Stimulated activated CD4-positive, alpha-beta T cell treated with anti-CD3 and anti-CD28 coated beads, Interleukin-1b, Interleukin-23, amount 100 ng/mL, for 24 hours (primary cell): ENCODE results near the gene SHISA4.
"Not testable (repeated sequence)": the region's sequence is repeated elsewhere in the genome, so short reads cannot be mapped to it uniquely, and the experiment has no call there.

ENCODE experiments used
- DNase-seq, 4 experiments: peaks; one replicate each; pipeline ENCODE4 v3.0.0-alpha.2; 2020; ENCODE audit warnings: low read depth in 4 of 4, low spot score in 1 of 4

Gene SHISA4

GRCh38 chr1:201898240-201898894, 9.7 kb downstream of the SHISA4 start:
- DNase-seq = no peak

GRCh38 chr1:201898992-201899391, 10.3 kb downstream of the SHISA4 start:
- no peak for DNase-seq

- no peak for DNase-seq
Measured at GRCh38 chr1:201899683-201900429, 11.2 kb downstream of the SHISA4 start.

DNA sequence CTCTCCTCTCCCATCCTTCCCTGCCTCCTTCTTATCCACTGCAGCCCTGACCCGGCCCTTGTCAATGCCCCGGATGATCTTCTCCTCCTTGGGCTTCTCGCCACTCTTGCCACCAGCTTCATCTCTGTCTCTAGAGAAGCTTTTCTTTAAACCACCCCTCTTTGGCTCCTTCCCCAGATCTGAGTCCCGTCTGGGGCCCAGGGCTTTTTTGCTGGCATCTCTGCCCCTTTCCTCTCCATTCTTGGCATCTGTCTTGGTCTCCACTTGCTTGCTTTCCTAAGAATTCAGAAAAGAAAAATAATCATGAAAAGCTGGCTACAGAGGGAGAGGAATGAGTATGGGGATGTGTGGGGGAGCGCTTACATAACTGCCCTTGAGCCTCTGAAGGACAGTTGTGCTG, 11.8 kb downstream of the SHISA4 start:
- no peak for DNase-seq

DNA sequence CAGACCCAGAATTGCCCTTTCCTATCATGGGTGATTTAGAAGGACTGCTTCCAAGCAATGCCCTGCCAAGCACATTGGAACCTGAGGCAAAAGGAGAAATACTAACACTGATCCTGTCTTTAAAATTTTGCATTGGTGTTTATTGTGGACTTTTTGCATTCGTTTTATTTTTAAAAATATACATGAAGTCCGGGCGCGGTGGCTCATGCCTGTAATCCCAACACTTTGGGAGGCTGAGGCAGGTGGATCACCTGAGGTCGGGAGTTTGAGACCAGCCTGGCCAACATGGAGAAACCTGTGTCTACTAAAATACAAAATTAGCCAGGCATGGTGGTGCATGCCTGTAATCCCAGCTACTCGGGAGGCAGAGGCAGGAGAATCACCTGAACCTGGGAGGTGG, 12.3 kb downstream of the SHISA4 start:
- DNase-seq = not testable (repeated sequence)

DNA sequence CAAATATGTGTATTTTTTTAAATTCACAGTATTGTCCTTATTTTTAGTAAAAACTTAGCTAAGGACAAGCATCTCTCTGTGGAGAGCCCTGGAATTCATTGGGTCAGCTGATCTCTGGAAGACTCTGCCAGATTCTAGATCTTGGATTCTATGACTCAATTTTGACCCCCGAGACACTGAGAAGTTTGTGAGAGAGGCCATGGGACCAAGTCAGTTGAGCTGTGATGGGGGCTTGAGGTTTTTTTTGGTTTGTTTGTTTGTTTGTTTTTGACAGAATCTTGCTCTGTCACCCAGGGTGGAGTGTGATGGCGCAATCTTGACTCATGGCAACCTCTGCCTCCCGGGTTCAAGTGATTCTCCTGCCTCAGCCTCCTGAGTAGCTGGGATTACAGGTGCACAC, 13.5 kb downstream of the SHISA4 start:
- no peak for DNase-seq

DNA sequence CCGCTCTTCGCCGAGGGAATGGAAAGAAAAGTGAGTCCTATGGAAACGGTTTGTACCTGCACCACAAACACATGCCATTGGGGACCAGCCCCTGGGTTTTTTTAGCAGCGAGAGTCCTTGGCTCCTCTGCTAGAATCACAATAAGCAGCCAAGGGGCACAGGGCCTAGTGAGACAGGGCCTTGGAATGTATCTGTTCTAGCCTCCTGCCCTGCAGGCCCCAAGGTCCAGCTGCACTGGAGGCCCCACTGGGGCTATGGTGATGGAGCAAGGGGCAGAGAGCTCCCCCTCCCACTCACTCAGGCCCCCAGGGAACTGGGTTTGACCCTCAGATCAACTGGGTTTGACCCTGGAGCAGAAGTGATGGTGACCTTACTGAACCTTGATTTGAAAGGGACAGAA, 14.4 kb downstream of the SHISA4 start:
- no peak for DNase-seq

DNA sequence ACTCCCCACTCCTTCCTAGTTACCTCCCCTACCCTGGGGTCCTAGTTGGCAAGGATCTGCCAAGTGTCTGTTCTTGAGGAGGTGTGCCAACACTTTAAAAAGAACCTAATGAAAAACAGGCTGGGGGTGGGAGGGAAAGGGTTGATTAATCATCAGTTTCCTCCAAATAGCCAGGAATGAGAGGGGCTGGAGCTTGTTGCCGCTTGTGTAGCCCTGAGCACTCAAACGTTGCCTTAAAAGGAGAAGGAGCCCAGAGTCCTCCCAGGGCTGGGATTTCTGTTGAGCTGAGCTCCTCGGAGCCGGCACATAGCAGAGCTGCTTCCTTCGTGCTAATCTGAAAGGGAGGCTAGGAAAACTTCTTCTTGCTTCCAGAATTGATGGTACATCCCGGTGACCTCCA, 15.9 kb downstream of the SHISA4 start:
- DNase-seq = no peak

- DNase-seq = no peak
Measured at GRCh38 chr1:201905234-201905890, 16.7 kb downstream of the SHISA4 start.

DNA sequence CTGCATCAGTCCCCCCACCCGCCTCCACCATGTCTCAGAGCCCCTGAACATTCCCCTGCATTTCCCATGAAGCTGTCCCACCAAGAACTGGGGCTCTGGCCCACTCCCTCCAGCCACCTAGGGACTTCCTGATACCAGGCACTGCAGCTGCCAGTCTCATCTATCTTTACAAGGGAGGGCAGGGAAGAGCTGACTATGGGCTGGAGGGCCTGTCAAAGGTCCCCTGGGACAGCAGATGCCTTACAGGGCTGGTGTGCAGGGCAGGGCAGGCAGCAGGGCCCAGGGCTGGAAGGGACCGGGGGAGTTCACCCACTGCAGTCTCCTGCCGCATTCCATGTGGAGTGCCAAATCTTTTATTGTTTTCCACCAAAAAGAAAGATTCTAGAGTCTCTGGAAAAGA, 17.6 kb downstream of the SHISA4 start:
- no peak for DNase-seq

- DNase-seq = no peak
Measured at GRCh38 chr1:201907621-201908020, 18.9 kb downstream of the SHISA4 start.

DNA sequence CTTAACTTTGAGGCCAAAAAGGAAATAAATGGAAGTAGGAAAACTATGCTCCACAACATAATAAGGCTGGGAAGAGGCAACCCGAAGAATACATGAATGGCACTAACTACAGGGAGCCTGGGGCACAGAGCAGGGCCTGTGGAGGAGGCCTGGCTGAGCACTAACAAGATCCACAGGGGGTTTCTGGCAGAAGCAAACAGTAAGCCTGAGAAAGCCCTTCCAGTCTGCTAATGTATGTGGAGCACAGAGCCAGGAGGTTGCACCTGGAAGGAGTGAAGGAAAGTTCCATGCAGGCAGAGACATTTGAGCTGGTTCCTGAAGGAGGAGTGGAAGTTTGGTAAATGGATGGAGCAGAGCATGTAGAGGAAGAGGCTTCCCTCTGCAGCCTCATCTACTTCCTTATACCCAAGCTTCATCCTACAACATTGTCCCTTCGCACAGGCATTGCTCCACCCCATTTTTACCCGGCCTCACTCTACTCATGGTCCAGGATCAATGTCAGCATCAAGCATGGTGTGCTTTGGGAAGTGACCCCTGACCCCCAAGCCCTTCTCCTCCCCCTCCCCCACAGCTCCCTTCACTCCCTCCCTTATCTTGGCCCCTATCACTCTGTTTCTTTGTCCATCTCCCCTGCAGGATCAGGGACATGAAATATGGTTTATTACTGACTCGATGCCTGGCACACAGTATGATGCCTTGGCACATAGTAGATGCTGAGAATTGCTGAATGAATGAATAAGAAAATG, 23.3 kb downstream of the SHISA4 start:
- no peak for DNase-seq

GRCh38 chr1:201912832-201913231, 24.1 kb downstream of the SHISA4 start:
- no peak for DNase-seq

GRCh38 chr1:201914456-201915235, 25.9 kb downstream of the SHISA4 start:
- DNase-seq = no peak

DNA sequence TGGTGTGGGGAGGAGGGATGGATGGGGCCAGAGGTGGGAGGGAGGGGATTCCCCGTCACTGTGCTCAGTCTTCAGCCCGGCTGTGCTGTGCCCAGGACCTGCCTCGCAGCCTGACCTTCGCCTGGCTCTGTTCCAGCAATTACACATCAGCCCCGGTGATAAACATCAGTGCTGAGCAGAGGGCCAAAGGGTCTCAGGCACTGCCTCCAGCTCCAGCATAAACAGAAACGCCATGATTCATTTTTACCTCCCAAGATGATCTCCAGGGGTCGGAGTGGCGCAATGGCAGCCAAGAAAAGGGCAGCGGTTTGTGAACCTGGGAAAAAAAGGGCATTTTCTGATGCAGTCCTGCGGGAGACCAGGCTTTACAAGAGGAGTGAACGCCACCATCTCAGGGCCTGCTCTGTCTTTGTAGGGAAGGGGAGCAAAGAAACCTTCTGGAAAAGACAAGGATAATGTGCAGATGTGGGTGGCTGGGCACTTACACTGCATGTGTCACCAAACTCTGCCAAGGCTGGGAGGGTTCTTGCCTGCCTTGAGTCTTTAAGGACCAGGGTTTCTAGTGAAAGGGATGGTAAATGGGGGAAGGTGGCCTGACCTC, 28.1 kb downstream of the SHISA4 start:
- no peak for DNase-seq

DNA sequence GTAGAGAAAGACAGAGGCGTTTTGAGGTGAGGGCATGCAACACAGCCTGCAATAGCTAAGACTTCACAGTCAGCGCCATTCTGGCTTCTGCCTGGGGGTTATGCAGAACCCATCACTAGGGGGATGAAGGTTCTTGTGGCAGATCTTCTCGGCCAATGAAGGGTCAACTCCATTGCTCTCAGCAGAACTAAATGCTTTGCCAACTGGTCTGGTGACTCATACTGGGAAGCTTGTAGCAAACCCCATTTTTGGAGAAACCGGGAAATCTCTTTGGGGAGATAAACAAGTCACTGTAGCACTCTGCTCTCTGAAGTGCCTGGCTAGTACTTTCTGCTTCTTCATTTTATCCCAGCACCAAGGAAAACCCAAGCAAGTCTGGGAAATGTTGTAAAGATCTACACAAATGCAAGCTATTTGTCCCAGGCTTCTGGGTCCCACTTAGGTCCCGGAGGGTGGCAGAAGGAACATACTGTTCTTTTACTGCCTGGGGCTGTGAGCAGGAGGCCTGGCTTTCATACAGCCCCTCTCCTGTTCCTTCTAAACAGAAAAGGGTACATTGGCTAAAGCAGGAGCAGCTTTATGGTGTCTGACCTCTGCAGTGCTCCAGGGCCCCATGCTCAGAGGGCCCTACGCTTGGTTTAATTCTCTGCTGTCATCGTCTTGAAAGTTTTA, 28.8 kb downstream of the SHISA4 start:
- no peak for DNase-seq

DNA sequence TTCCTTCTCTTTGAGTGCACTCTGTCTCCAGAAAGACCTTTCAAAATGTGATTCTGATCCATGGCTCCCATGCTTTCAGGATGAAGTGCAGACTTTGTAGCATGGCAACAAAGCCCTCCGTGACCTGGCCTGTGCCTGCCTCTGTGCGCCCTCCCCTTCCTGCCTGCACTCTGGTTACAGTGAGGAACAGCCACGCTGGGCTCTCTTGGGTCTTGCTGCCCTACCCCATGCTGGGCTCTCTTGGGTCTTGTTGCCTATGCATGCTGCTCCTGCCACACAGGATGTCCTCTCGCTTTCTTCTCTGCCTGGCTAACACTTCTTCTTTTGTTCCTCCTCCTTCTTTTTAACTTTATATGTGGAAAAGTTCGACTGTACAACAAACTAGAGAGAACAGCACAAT, 29.6 kb downstream of the SHISA4 start:
- DNase-seq = no peak

DNA sequence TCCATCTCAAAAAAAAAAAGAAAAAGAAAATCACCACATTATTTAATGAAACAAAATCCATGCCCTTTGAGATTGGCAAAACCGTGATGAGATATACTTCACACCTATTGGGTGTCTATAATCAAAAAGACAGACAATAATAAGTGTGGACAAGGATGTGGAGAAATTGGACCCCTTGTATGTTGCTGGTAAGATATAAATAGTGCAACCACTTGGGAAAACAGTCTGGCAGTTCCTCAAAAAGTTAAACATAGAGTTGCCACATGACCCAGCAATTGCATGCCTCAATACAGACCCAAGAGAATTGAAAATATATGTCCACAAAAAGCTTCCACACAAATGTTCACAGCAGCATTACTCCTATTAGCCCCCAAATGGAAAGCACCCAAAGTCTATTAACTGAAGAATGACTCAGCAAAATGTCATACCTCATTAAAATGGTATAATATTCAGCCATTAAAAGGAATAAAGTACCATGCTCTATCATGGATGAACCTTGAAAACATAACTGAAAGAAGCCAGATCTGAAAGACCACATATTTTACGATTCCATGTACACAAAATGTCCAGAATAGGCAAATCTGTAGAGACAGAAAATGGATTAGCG, 33.4 kb downstream of the SHISA4 start:
- DNase-seq = no peak

GRCh38 chr1:201925301-201925567, 36.5 kb downstream of the SHISA4 start:
- DNase-seq = no peak
